ENCODE results near the gene LRSAM1.

DNA sequence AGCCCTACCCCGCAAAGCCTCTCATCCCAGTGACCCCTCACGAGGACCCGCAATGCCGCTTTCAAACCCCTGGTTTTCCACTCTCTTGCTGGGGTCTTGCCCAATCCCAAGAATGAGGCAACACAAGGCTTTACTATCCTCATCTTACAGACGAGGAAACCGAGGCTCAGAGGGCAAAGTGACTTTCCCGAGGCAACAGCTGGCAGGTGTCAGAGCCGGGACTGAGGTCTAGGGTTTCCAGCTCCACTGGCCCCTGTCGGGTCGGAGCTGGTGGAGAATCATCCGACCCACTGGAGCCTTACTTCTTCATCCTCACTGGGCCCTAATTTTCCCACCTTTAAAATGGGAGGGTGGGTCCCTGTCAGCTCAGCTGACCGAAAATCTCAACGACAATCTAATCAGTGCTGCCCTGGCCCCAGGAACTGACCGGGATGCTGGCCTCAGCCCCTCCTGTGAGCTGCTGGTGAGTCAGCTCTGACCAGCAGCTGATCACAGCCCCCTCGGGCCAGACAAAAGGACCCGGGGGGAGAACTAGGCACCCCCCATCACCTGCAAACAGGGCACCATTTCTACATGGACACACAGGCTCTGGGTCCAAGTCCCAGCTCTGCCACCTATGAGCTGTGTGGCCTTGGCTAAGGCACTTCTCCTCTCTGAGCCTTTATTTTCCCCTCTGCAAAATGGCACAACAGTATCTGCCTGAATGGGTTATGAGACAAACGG lies 88.1 kb downstream of the LRSAM1 start:
- TF ChIP-seq, protein P1, sequence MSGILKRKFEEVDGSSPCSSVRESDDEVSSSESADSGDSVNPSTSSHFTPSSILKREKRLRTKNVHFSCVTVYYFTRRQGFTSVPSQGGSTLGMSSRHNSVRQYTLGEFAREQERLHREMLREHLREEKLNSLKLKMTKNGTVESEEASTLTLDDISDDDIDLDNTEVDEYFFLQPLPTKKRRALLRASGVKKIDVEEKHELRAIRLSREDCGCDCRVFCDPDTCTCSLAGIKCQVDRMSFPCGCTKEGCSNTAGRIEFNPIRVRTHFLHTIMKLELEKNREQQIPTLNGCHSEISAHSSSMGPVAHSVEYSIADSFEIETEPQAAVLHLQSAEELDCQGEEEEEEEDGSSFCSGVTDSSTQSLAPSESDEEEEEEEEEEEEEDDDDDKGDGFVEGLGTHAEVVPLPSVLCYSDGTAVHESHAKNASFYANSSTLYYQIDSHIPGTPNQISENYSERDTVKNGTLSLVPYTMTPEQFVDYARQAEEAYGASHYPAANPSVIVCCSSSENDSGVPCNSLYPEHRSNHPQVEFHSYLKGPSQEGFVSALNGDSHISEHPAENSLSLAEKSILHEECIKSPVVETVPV (CRISPR knock-in tag; IDR thresholded peaks at IDR 0.05), result no peak
- TF ChIP-seq ZC3H10 (CRISPR knock-in tag; IDR thresholded peaks at IDR 0.05) (no peak), ARNTL (CRISPR knock-in tag; IDR thresholded peaks at IDR 0.05; ENCODE audit: borderline replicate concordance, low read depth) (no peak), ZFP30 (CRISPR knock-in tag; IDR thresholded peaks at IDR 0.05) (no peak), ZNF70 (CRISPR knock-in tag; IDR thresholded peaks at IDR 0.05) (no peak)
- TF ChIP-seq, protein P2, sequence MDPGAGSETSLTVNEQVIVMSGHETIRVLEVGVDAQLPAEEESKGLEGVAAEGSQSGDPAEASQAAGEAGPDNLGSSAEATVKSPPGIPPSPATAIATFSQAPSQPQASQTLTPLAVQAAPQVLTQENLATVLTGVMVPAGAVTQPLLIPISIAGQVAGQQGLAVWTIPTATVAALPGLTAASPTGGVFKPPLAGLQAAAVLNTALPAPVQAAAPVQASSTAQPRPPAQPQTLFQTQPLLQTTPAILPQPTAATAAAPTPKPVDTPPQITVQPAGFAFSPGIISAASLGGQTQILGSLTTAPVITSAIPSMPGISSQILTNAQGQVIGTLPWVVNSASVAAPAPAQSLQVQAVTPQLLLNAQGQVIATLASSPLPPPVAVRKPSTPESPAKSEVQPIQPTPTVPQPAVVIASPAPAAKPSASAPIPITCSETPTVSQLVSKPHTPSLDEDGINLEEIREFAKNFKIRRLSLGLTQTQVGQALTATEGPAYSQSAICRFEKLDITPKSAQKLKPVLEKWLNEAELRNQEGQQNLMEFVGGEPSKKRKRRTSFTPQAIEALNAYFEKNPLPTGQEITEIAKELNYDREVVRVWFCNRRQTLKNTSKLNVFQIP (CRISPR knock-in tag; IDR thresholded peaks at IDR 0.05; ENCODE audit: borderline replicate concordance, low read depth), result no peak
- TF ChIP-seq, protein P3, sequence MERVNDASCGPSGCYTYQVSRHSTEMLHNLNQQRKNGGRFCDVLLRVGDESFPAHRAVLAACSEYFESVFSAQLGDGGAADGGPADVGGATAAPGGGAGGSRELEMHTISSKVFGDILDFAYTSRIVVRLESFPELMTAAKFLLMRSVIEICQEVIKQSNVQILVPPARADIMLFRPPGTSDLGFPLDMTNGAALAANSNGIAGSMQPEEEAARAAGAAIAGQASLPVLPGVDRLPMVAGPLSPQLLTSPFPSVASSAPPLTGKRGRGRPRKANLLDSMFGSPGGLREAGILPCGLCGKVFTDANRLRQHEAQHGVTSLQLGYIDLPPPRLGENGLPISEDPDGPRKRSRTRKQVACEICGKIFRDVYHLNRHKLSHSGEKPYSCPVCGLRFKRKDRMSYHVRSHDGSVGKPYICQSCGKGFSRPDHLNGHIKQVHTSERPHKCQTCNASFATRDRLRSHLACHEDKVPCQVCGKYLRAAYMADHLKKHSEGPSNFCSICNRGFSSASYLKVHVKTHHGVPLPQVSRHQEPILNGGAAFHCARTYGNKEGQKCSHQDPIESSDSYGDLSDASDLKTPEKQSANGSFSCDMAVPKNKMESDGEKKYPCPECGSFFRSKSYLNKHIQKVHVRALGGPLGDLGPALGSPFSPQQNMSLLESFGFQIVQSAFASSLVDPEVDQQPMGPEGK (CRISPR knock-in tag; IDR thresholded peaks at IDR 0.05; ENCODE audit: borderline replicate concordance), result peak; percentile 62; the same call in 1 of the 2 replicates
- TF ChIP-seq, protein P4, sequence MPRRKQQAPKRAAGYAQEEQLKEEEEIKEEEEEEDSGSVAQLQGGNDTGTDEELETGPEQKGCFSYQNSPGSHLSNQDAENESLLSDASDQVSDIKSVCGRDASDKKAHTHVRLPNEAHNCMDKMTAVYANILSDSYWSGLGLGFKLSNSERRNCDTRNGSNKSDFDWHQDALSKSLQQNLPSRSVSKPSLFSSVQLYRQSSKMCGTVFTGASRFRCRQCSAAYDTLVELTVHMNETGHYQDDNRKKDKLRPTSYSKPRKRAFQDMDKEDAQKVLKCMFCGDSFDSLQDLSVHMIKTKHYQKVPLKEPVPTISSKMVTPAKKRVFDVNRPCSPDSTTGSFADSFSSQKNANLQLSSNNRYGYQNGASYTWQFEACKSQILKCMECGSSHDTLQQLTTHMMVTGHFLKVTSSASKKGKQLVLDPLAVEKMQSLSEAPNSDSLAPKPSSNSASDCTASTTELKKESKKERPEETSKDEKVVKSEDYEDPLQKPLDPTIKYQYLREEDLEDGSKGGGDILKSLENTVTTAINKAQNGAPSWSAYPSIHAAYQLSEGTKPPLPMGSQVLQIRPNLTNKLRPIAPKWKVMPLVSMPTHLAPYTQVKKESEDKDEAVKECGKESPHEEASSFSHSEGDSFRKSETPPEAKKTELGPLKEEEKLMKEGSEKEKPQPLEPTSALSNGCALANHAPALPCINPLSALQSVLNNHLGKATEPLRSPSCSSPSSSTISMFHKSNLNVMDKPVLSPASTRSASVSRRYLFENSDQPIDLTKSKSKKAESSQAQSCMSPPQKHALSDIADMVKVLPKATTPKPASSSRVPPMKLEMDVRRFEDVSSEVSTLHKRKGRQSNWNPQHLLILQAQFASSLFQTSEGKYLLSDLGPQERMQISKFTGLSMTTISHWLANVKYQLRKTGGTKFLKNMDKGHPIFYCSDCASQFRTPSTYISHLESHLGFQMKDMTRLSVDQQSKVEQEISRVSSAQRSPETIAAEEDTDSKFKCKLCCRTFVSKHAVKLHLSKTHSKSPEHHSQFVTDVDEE (CRISPR knock-in tag; IDR thresholded peaks at IDR 0.05), result no peak

Data from SK-N-SH treated with all-trans-retinoic acid at 6 μM for 48 hours (cell line).